SK-N-SH (cell line): ENCODE results near the gene RIN3. TPM values are rescaled to one million over a fixed set of nuclear protein-coding genes. Genes with fewer than 3 reads are reported as not detected.

ENCODE experiments used
- CTCF ChIA-PET: fragments of 300-600, 350-600 bp; formaldehyde crosslinking; extraction: SDS; loops from one replicate; lab custom pipeline; 2021; lab: Yijun Ruan, JAX
- POLR2A ChIA-PET: fragments of 350-600 bp; sonication (Branson Sonifier 250); formaldehyde crosslinking; extraction: SDS; loops from one replicate; lab custom pipeline; 2020; ENCODE audit warnings: antibody characterized with exemption, inconsistent platforms; lab: Yijun Ruan, JAX
- DNase-seq: peaks from one replicate; pipeline ENCODE4 v3.0.0; 2012
- H2AFZ ChIP-seq: fragments of 200-600 bp; sonication (generic); 2 replicates; pipeline ENCODE4 v1.8.1; 2016; ENCODE audit warnings: antibody characterized with exemption, mild to moderate bottlenecking, low read depth
- H3F3A ChIP-seq: fragments of 200-600 bp; sonication (generic); replicated peaks from 2 replicates; pipeline ENCODE3; 2016; ENCODE audit warnings: antibody characterized with exemption, mild to moderate bottlenecking; ENCODE audit not compliant: insufficient read depth
- H3K27ac ChIP-seq, 2 experiments: fragments of 200-500 bp in 1 of 2; fragments of 200-600 bp in 1 of 2; sonication (Bioruptor generic) in 1 of 2; sonication (generic), shearing (Covaris generic) in 1 of 2; 2 replicates each; pipeline versions ENCODE4 v1.5.1 to v1.6.1; 2014 to 2016; ENCODE audit warnings: low read depth in 2 of 2, inconsistent platforms in 1 of 2, low read length in 1 of 2, mild to moderate bottlenecking in 1 of 2, mixed read lengths in 1 of 2
- H3K27me3 ChIP-seq: fragments of 200-600 bp; sonication (generic), shearing (Covaris generic); 2 replicates; pipeline ENCODE4 v1.6.1; 2016; ENCODE audit warnings: mixed run types; ENCODE audit not compliant: insufficient read depth
- H3K36me3 ChIP-seq, 2 experiments: fragments of 200-500 bp in 1 of 2; fragments of 200-600 bp in 1 of 2; sonication (Bioruptor generic) in 1 of 2; sonication (generic) in 1 of 2; replicated peaks in 1 of 2; 2 replicates each; pipeline versions ENCODE3 to v1.5.1; 2014 to 2016; ENCODE audit warnings: low read length in 1 of 2, mild to moderate bottlenecking in 1 of 2; ENCODE audit not compliant: insufficient read depth in 2 of 2, control insufficient read depth in 1 of 2
- H3K4me1 ChIP-seq, 2 experiments: fragments of 200-500 bp in 1 of 2; fragments of 200-600 bp in 1 of 2; sonication (Bioruptor generic) in 1 of 2; sonication (generic), shearing (Covaris generic) in 1 of 2; 2 replicates each; pipeline versions ENCODE4 v1.5.1 to v1.6.1; 2014 to 2016; ENCODE audit warnings: low read depth in 1 of 2, low read length in 1 of 2, mixed run types in 1 of 2; ENCODE audit not compliant: insufficient read depth in 2 of 2, control insufficient read depth in 1 of 2
- H3K4me2 ChIP-seq: fragments of 200-600 bp; sonication (generic), shearing (Covaris generic); 2 replicates; pipeline ENCODE4 v1.6.1; 2017; ENCODE audit warnings: mixed run types
- H3K4me3 ChIP-seq, 2 experiments: fragments of 200-500 bp in 1 of 2; fragments of 200-600 bp in 1 of 2; sonication (Bioruptor generic) in 1 of 2; sonication (generic), shearing (Covaris generic) in 1 of 2; 2 replicates each; pipeline versions ENCODE4 v1.5.1 to v1.8.1; 2014 to 2016; ENCODE audit warnings: low read depth in 2 of 2, inconsistent platforms in 1 of 2, low read length in 1 of 2, mild to moderate bottlenecking in 1 of 2, mixed read lengths in 1 of 2, moderate library complexity in 1 of 2
- H3K79me2 ChIP-seq: fragments of 200-600 bp; sonication (generic); 2 replicates; pipeline ENCODE4 v1.8.1; 2017; ENCODE audit warnings: mild to moderate bottlenecking; ENCODE audit not compliant: insufficient read depth
- H3K9ac ChIP-seq: fragments of 200-600 bp; sonication (generic); 2 replicates; pipeline ENCODE4 v1.6.1; 2017; ENCODE audit warnings: mixed run types
- H3K9me2 ChIP-seq: fragments of 200-600 bp; sonication (generic); 2 replicates; pipeline ENCODE4 v1.6.1; 2017; ENCODE audit warnings: mixed run types
- H3K9me3 ChIP-seq: fragments of 200-600 bp; sonication (generic); 2 replicates; pipeline ENCODE4 v1.6.1; 2017; ENCODE audit warnings: mixed run types, mild to moderate bottlenecking, moderate library complexity
- H4K20me1 ChIP-seq: fragments of 200-600 bp; sonication (generic); 2 replicates; pipeline ENCODE4 v1.6.1; 2017; ENCODE audit warnings: mild to moderate bottlenecking, mixed run types; ENCODE audit not compliant: insufficient read depth
- ELF1 ChIP-seq: IDR thresholded peaks from 2 replicates; pipeline ENCODE4 v1.4.0; 2012
- EP300 ChIP-seq, 2 experiments: IDR thresholded peaks; 2 replicates each; pipeline versions ENCODE4 v1.4.0 to v1.6.1; 2012; ENCODE audit warnings: borderline replicate concordance in 1 of 2, low read depth in 1 of 2, low read length in 1 of 2
- FOSL2 ChIP-seq: IDR thresholded peaks from 2 replicates; pipeline ENCODE4 v1.4.0; 2012; ENCODE audit warnings: low read depth, mild to moderate bottlenecking, moderate library complexity, borderline replicate concordance
- FOXJ3 ChIP-seq: sonication (generic); formaldehyde crosslinking; IDR thresholded peaks from 2 replicates; pipeline ENCODE4 v1.5.1; 2020; ENCODE audit warnings: mild to moderate bottlenecking, missing genetic modification reagents
- FOXM1 ChIP-seq: IDR thresholded peaks from 2 replicates; pipeline ENCODE4 v1.4.0; 2012; ENCODE audit warnings: low read depth, mild to moderate bottlenecking
- GABPA ChIP-seq: IDR thresholded peaks from 2 replicates; pipeline ENCODE4 v1.4.0; 2012; ENCODE audit warnings: low read depth, mild to moderate bottlenecking
- MXI1 ChIP-seq: IDR thresholded peaks from 2 replicates; pipeline ENCODE4 v1.6.1; 2012; ENCODE audit warnings: mild to moderate bottlenecking, low read depth, low read length, improper control_type of control experiment
- NFIC ChIP-seq: IDR thresholded peaks from 2 replicates; pipeline ENCODE4 v1.4.0; 2012; ENCODE audit warnings: borderline replicate concordance
- NRF1 ChIP-seq: IDR thresholded peaks from 2 replicates; pipeline ENCODE4 v1.6.1; 2012; ENCODE audit warnings: low read depth, mild to moderate bottlenecking, low read length
- RAD21 ChIP-seq: IDR thresholded peaks from 2 replicates; pipeline ENCODE4 v1.6.1; 2012; ENCODE audit warnings: mild to moderate bottlenecking, low read length
- RCOR1 ChIP-seq: fragments of 150-350 bp; IDR thresholded peaks from 2 replicates; pipeline ENCODE4 v1.6.1; 2017; ENCODE audit warnings: antibody characterized with exemption, low read length
- RFX5 ChIP-seq: IDR thresholded peaks from 2 replicates; pipeline ENCODE4 v1.6.1; 2012; ENCODE audit warnings: mild to moderate bottlenecking, improper control_type of control experiment, low read length
- RXRA ChIP-seq: IDR thresholded peaks from 2 replicates; pipeline ENCODE4 v1.4.0; 2012; ENCODE audit warnings: low read depth, mild to moderate bottlenecking, borderline replicate concordance
- SIN3A ChIP-seq: IDR thresholded peaks from 2 replicates; pipeline ENCODE4 v1.6.1; 2012; ENCODE audit warnings: low read depth, mild to moderate bottlenecking, low read length, moderate library complexity, borderline replicate concordance
- SMC3 ChIP-seq: IDR thresholded peaks from 2 replicates; pipeline ENCODE4 v1.6.1; 2012; ENCODE audit warnings: low read depth, low read length, improper control_type of control experiment
- TAF1 ChIP-seq: IDR thresholded peaks from 2 replicates; pipeline ENCODE4 v1.6.1; 2012; ENCODE audit warnings: low read depth, mild to moderate bottlenecking, low read length, moderate library complexity, borderline replicate concordance
- TCF12 ChIP-seq: IDR thresholded peaks from 2 replicates; pipeline ENCODE4 v1.4.0; 2012
- WGBS: methylation state at CpG from one replicate; pipeline ENCODE4 v1.1.6; 2017; ENCODE audit warnings: low lambda C conversion rate; 5-methylcytosine and 5-hydroxymethylcytosine counted together
- polyA plus RNA-seq, 3 experiments: library from polyadenylated mRNA; depleted of rRNA; stranded (reverse); fragments of >200 nt; gene quantifications; 2 replicates each; pipeline ENCODE4 v1.2.3, GENCODE V29; 2012
- TF ChIP-seq, protein P1 (sequence below): IDR thresholded peaks from 2 replicates; pipeline ENCODE4; 2012
- TF ChIP-seq, protein P2 (sequence below): fragments of 150-350 bp; IDR thresholded peaks from 2 replicates; pipeline ENCODE4 v1.6.1; 2016; ENCODE audit warnings: mild to moderate bottlenecking, low read depth, low read length

The RIN3 gene
- polyA plus RNA-seq, 1 of the 3 experiments (the other 2 are of a cell fraction), result 12.4 TPM

- Histone ChIP-seq H2AFZ (no peak overlapping the region), H3K4me2 (no peak overlapping the region), H3K27me3 (no peaks in the 10 kb centered on the region), H3F3A (peaks cover 8% of the 10 kb centered on the region), H3K36me3 (peaks cover 3 to 14% of the 10 kb centered on the region in 2 experiments), H3K9ac (no peak overlapping the region), H3K27ac (no peak overlapping the region), H4K20me1 (no peaks in the 10 kb centered on the region), H3K79me2 (no peaks in the 10 kb centered on the region), H3K9me3 (no peaks in the 10 kb centered on the region), H3K4me1 (no peaks in the 10 kb centered on the region), H3K9me2 (no peaks in the 10 kb centered on the region), H3K4me3 (no peak overlapping the region)
- TF ChIP-seq, protein P1, sequence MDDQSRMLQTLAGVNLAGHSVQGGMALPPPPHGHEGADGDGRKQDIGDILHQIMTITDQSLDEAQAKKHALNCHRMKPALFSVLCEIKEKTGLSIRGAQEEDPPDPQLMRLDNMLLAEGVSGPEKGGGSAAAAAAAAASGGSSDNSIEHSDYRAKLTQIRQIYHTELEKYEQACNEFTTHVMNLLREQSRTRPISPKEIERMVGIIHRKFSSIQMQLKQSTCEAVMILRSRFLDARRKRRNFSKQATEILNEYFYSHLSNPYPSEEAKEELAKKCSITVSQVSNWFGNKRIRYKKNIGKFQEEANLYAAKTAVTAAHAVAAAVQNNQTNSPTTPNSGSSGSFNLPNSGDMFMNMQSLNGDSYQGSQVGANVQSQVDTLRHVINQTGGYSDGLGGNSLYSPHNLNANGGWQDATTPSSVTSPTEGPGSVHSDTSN, result no peak
- no peak for TF ChIP-seq RCOR1
- TF ChIP-seq RFX5, result no peak
- no peak for TF ChIP-seq GABPA
- TF ChIP-seq SMC3, result no peak
- TF ChIP-seq TCF12, result no peak
- TF ChIP-seq ELF1, result no peak
- TF ChIP-seq FOXM1, result no peak
- TF ChIP-seq NFIC, result no peak
- TF ChIP-seq RXRA, result no peak
- TF ChIP-seq, protein P2, sequence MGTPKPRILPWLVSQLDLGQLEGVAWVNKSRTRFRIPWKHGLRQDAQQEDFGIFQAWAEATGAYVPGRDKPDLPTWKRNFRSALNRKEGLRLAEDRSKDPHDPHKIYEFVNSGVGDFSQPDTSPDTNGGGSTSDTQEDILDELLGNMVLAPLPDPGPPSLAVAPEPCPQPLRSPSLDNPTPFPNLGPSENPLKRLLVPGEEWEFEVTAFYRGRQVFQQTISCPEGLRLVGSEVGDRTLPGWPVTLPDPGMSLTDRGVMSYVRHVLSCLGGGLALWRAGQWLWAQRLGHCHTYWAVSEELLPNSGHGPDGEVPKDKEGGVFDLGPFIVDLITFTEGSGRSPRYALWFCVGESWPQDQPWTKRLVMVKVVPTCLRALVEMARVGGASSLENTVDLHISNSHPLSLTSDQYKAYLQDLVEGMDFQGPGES, result no peak
- TF ChIP-seq NRF1, result no peak
- TF ChIP-seq SIN3A, result no peak
- TF ChIP-seq FOXJ3 (CRISPR knock-in tag), result no peak
- no peak for TF ChIP-seq FOSL2
- TF ChIP-seq TAF1, result no peak
- no peak for TF ChIP-seq MXI1
- no peak for DNase-seq
- ChIA-PET POLR2A (interaction anchor here (1.4 kb wide), 1 partner anchor 16 kb away, joined by 4 read pairs; the partner anchor contains the start of gene LGMN), CTCF (interaction anchor here (0.6 to 0.9 kb wide), 2 partner anchors 51 to 1403 kb away, joined by 3 to 4 read pairs; no protein-coding TSS in a partner anchor)
- WGBS, result 84% methylated on average over 4 of the region's 4 CpGs
Observed at GRCh38 chr14:92733007-92733406, 219.4 kb downstream of the RIN3 start.

DNA sequence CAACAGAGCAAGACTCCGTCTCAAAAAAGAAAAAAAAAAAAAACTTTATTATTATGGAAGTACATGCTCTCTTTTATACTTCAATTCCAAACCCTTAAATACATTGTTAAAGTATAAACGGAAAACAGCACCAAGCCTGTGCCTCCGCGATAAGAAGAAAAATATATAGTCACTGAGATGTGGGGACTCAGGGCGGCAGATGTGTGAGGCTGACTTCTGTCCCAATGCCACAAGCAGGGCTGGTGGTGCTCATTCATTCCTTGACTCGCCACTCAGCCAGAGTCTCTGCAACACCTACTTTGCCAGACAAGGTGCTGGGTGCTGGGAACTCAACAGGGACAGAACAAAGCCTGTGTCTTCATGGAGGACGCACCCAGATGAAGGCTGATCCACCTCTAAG lies 221.0 kb downstream of the RIN3 start:
- H2AFZ ChIP-seq, result no peak overlapping the region
- CTCF ChIA-PET, result no interaction called here
- H3K4me1 ChIP-seq, result no peaks in the 10 kb centered on the region
- TF ChIP-seq ELF1, result no peak
- no peak for TF ChIP-seq GABPA
- TF ChIP-seq RAD21, result no peak
- no peak for TF ChIP-seq SMC3
- TF ChIP-seq RXRA, result no peak
- no peak for TF ChIP-seq EP300 (IDR thresholded peaks at IDR 0.05; ENCODE audit: borderline replicate concordance in 1 of 2, low read depth in 1 of 2, low read length in 1 of 2)
- TF ChIP-seq, all 33 proteins: peak for 0
- H3K79me2 ChIP-seq, result no peaks in the 10 kb centered on the region
- no peak overlapping the region for H3K4me3 ChIP-seq
- H3K9ac ChIP-seq, result no peak overlapping the region
- H3K4me2 ChIP-seq, result no peak overlapping the region
- peaks cover 8% of the 10 kb centered on the region for H3F3A ChIP-seq
- no peak for DNase-seq
- 95% methylated on average over 7 of the region's 7 CpGs for WGBS
- H3K9me2 ChIP-seq, result no peaks in the 10 kb centered on the region
- H3K9me3 ChIP-seq, result no peaks in the 10 kb centered on the region
- peaks cover 3 to 14% of the 10 kb centered on the region in 2 experiments for H3K36me3 ChIP-seq
- no peaks in the 10 kb centered on the region for H4K20me1 ChIP-seq
- POLR2A ChIA-PET, result no interaction called here
- H3K27me3 ChIP-seq, result no peaks in the 10 kb centered on the region
- H3K27ac ChIP-seq, result no peak overlapping the region
